Adrenal gland (tissue), 19 donors: ENCODE results near the gene NBPF1. TPM values are rescaled to one million over a fixed set of nuclear protein-coding genes. Genes with fewer than 3 reads are reported as not detected.
"Not testable (repeated sequence)": the region's sequence is repeated elsewhere in the genome, so short reads cannot be mapped to it uniquely, and the experiment has no call there.

Experiments used
- DNase-seq, 7 donors: peaks; one replicate each; pipeline ENCODE4 v3.0.0-alpha.2; 2019 to 2020
- H3K27ac ChIP-seq, 5 donors: fragments of 200-600 bp; sonication (generic) in 4 of 5; 1 replicate in 3 of 5; 2 replicates in 2 of 5; pipeline versions ENCODE4 v1.5.1 to v1.8.0; 2016 to 2020; ENCODE audit warnings: mild to moderate bottlenecking in 1 of 5
- H3K27me3 ChIP-seq: fragments of 200-600 bp; 2 replicates; pipeline ENCODE4 v1.8.0; 2021
- H3K36me3 ChIP-seq, 2 donors: fragments of 200-600 bp; replicated peaks in 1 of 2; 1 replicate in 1 of 2; 2 replicates in 1 of 2; pipeline versions ENCODE4 v1.5.1 to v1.8.0; 2018 to 2022
- H3K4me1 ChIP-seq, 2 donors: fragments of 200-600 bp; replicated peaks in 1 of 2; 1 replicate in 1 of 2; 2 replicates in 1 of 2; pipeline versions ENCODE4 v1.5.1 to v1.8.0; 2018 to 2021
- H3K4me3 ChIP-seq, 4 donors: fragments of 200-600 bp; sonication (generic) in 3 of 4; one replicate each; pipeline ENCODE4 v1.5.1; 2016 to 2018
- H3K9me3 ChIP-seq, 3 donors: fragments of 200-600 bp; sonication (generic) in 1 of 3; replicated peaks in 1 of 3; 1 replicate in 2 of 3; 2 replicates in 1 of 3; pipeline versions ENCODE4 v1.5.1 to v1.8.0; 2016 to 2021
- CTCF ChIP-seq, 6 experiments: fragments of 450-650 bp in 4 of 6; fragments of 200-600 bp in 2 of 6; sonication (generic) in 1 of 6; IDR thresholded peaks; 1 replicate in 5 of 6; 2 replicates in 1 of 6; pipeline versions ENCODE4 v1.5.1 to v1.8.0; 2016 to 2021; ENCODE audit warnings: antibody characterized with exemption in 6 of 6, mild to moderate bottlenecking in 2 of 6, moderate library complexity in 1 of 6
- POLR2A ChIP-seq, 2 donors: fragments of 450-650 bp; IDR thresholded peaks; one replicate each; pipeline ENCODE4 v1.6.1; 2017; ENCODE audit warnings: antibody characterized with exemption in 2 of 2, mild to moderate bottlenecking in 2 of 2, moderate library complexity in 1 of 2
- WGBS, 4 donors: extraction: QIAGEN DNeasy Blood & Tissue Kit in 2 of 4; methylation state at CpG; one replicate each; pipeline versions ENCODE4 v1.1.5 to v1.1.7; 2013 to 2017; 5-methylcytosine and 5-hydroxymethylcytosine counted together
- intact Hi-C, 2 donors: fragments of 100-400 bp; cut with DNase I; formaldehyde crosslinking; loops; one replicate each; pipeline versions ENCODE4 v1.14.1 to v1.15.0; 2022 to 2023
- long read RNA-seq, 10 donors: library from polyadenylated mRNA in 3 of 10; unstranded in 2 of 10; stranded (forward) in 1 of 10; transcript quantifications; one replicate each; pipeline ENCODE4 v2.0.0 and lab custom pipeline, GENCODE V29; 2021 to 2026
- polyA plus RNA-seq, 3 donors: library from polyadenylated mRNA; stranded (reverse); fragments of 200-250 nt in 2 of 3; fragments of 350-450 nt in 1 of 3; fragmentation: Illumina TruSeq in 1 of 3; extraction: RNeasy Lipid Tissue Mini Kit (QIAGEN cat#74804) in 1 of 3; gene quantifications; one replicate each; pipeline ENCODE4 v1.2.3, GENCODE V29; 2013 to 2014
- total RNA-seq, 9 donors: library from RNA; depleted of rRNA in 4 of 9; stranded (reverse); fragments of >200 nt in 4 of 9; fragments of 120-200 nt in 1 of 9; fragmentation: NEBNext Ultra II Directional in 1 of 9; extraction: Animal tissue kit (Norgen Biotek cat#: 25700) in 1 of 9; gene quantifications; one replicate each; pipeline versions ENCODE4 v1.1.0 to v1.2.4, GENCODE V29; 2013 to 2023
- donor health status: healthy with polysubstance abuse.
- donor health status: Bipolar disorder and iron deficiency.
- donor health status: DM: yes; HTN: yes; CAD: no.
- donor health status: DM: no; HTN: no; CAD: no.
- donor health status: DM: no; HTN: no; CAD: no.
- donor health status: DM: yes; HTN: yes; CAD: no.

NBPF1 gene
- 100 to 1,000 TPM in 4 of 9 donors, 10 to 100 TPM in 5; 46.4 to 205 (median 94.2) TPM for total RNA-seq
- 100 to 1,000 TPM in 1 of 3 donors, 10 to 100 TPM in 1, 1 to 10 TPM in 1; 7.9 to 185 (median 25.8) TPM for polyA plus RNA-seq
- long read RNA-seq, donor 1, transcript NBPF1-207 (1 exons, 3,447 nt), result major isoform, 42 of 81 reads
- long read RNA-seq, donor 1, transcript NBPF1-205 (3 exons, 2,755 nt), result minor isoform, 15 of 81 reads
- long read RNA-seq, donor 1, partial matches to known transcripts, result 13 of 81 reads
- long read RNA-seq, donor 1, other reads (novel, unspliced or antisense), result 10 of 81 reads
- long read RNA-seq, donor 2, transcript NBPF1-207 (1 exons, 3,447 nt), result major isoform, 14 of 52 reads
- long read RNA-seq, donor 2, partial matches to known transcripts, result 33 of 52 reads
- long read RNA-seq, donor 2, other reads (novel, unspliced or antisense), result 0 of 52 reads
- long read RNA-seq, donor 3, transcript NBPF1-205 (3 exons, 2,755 nt), result minor isoform, 10 of 35 reads
- long read RNA-seq, donor 3, transcript NBPF1-207 (1 exons, 3,447 nt), result major isoform, 16 of 35 reads
- long read RNA-seq, donor 3, partial matches to known transcripts, result 0 of 35 reads
- long read RNA-seq, donor 3, other reads (novel, unspliced or antisense), result 6 of 35 reads
- long read RNA-seq, donor 4, partial matches to known transcripts, result 17 of 33 reads
- long read RNA-seq, donor 4, other reads (novel, unspliced or antisense), result 12 of 33 reads
- long read RNA-seq, donor 5, transcript NBPF1-205 (3 exons, 2,755 nt), result major isoform, 12 of 80 reads
- long read RNA-seq, donor 5, transcript NBPF1-207 (1 exons, 3,447 nt), result minor isoform, 7 of 80 reads
- long read RNA-seq, donor 5, partial matches to known transcripts, result 4 of 80 reads
- long read RNA-seq, donor 5, other reads (novel, unspliced or antisense), result 53 of 80 reads
- long read RNA-seq, donor 6, partial matches to known transcripts, result 8 of 13 reads
- long read RNA-seq, donor 6, other reads (novel, unspliced or antisense), result 3 of 13 reads
- long read RNA-seq, donor 7, transcript NBPF1-207 (1 exons, 3,447 nt), result major isoform, 5 of 9 reads
- long read RNA-seq, donor 7, partial matches to known transcripts, result 0 of 9 reads
- long read RNA-seq, donor 7, other reads (novel, unspliced or antisense), result 0 of 9 reads
- long read RNA-seq, donor 8, transcript NBPF1-207 (1 exons, 3,447 nt), result minor isoform, 6 of 18 reads
- long read RNA-seq, donor 8, transcript NBPF1-205 (3 exons, 2,755 nt), result major isoform, 10 of 18 reads
- long read RNA-seq, donor 8, partial matches to known transcripts, result 0 of 18 reads
- long read RNA-seq, donor 8, other reads (novel, unspliced or antisense), result 0 of 18 reads
- long read RNA-seq, donor 9, transcript NBPF1-207 (1 exons, 3,447 nt), result major isoform, 11 of 22 reads
- long read RNA-seq, donor 9, partial matches to known transcripts, result 0 of 22 reads
- long read RNA-seq, donor 9, other reads (novel, unspliced or antisense), result 7 of 22 reads
- long read RNA-seq, donor 10, transcript NBPF1-205 (3 exons, 2,755 nt), result major isoform, 6 of 10 reads
- long read RNA-seq, donor 10, partial matches to known transcripts, result 0 of 10 reads
- long read RNA-seq, donor 10, other reads (novel, unspliced or antisense), result 0 of 10 reads

- H3K4me3 ChIP-seq, result peak within 1 kb of the TSS; percentile 26 to 80 (median 74)
- H3K27ac ChIP-seq, result peak within 1 kb of the TSS; percentile 46 to 89 (median 74)
- intact Hi-C loops, result no loop called here
- H3K27me3 ChIP-seq, result no peaks in the 10 kb centered on the region
- TF ChIP-seq CTCF (IDR thresholded peaks at IDR 0.05) (peak in 1 of 6 experiments; percentile 34), POLR2A (IDR thresholded peaks at IDR 0.05) (peak in 1 of 2 donors; percentile 90)
- 0 to 1% (median 0%) methylated on average over 82 of the region's 82 CpGs for WGBS, 4 donors
- DNase-seq, result peak; percentile 98 to 100 (median 99)
- no peaks in the 10 kb centered on the region for H3K9me3 ChIP-seq
- H3K36me3 ChIP-seq, result peaks cover 0 to under 1% of the 10 kb centered on the region in 2 donors
- peaks cover 24 to 30% of the 10 kb centered on the region in 2 donors for H3K4me1 ChIP-seq
Observed at GRCh38 chr1:16613185-16614147, at the start of gene NBPF1. TSS of gene NBPF1 (minus strand) at chr1:16613564.

- H3K4me3 ChIP-seq, H3K27me3 ChIP-seq, H3K9me3 ChIP-seq, H3K4me1 ChIP-seq, DNase-seq, intact Hi-C loops, H3K36me3 ChIP-seq, H3K27ac ChIP-seq: not testable (repeated sequence)
- 86 to 100% (median 90%) methylated on average over 6 to 17 of the region's 32 CpGs; no CpG with 5 or more reads in 1 of the 4 donors for WGBS, 4 donors
Observed at GRCh38 chr1:16658234-16658633, 44.9 kb upstream of the NBPF1 start.

GRCh38 chr1:16656981-16657683 is 43.8 kb upstream of the NBPF1 start:
- H3K4me3 ChIP-seq, H3K9me3 ChIP-seq, H3K36me3 ChIP-seq, DNase-seq, H3K27ac ChIP-seq, H3K27me3 ChIP-seq, intact Hi-C loops, H3K4me1 ChIP-seq: not testable (repeated sequence)
- WGBS, 4 donors, result 100% methylated on average over 1 of the region's 14 CpGs; no CpG with 5 or more reads in 2 of the 4 donors

GRCh38 chr1:16656574-16656973 is 43.2 kb upstream of the NBPF1 start:
- no CpG with 5 or more reads among the region's 6 CpGs for WGBS, 4 donors

GRCh38 chr1:16651560-16651959 is 38.2 kb upstream of the NBPF1 start:
- H3K4me1 ChIP-seq, H3K27me3 ChIP-seq, H3K27ac ChIP-seq, H3K36me3 ChIP-seq, H3K9me3 ChIP-seq, intact Hi-C loops, H3K4me3 ChIP-seq: not testable (repeated sequence)
- 92 to 100% (median 97%) methylated on average over 1 of the region's 1 CpG for WGBS, 4 donors
- peak in 3 of 7 donors; percentile 3 to 20 (median 11) for DNase-seq

More at GRCh38 chr1:16656574-16656973, 43.2 kb upstream of the NBPF1 start:
- intact Hi-C loops, H3K27ac ChIP-seq, H3K9me3 ChIP-seq, H3K27me3 ChIP-seq, DNase-seq, H3K36me3 ChIP-seq, H3K4me1 ChIP-seq, H3K4me3 ChIP-seq: not testable (repeated sequence)

GRCh38 chr1:16649960-16650359 is 36.6 kb upstream of the NBPF1 start:
- H3K4me3 ChIP-seq, intact Hi-C loops, H3K36me3 ChIP-seq, H3K27ac ChIP-seq, H3K27me3 ChIP-seq, H3K4me1 ChIP-seq, H3K9me3 ChIP-seq: not testable (repeated sequence)
- DNase-seq, result peak in 6 of 7 donors; percentile 13 to 57 (median 21)
- WGBS, 4 donors, result 65 to 76% (median 66%) methylated on average over 9 of the region's 9 CpGs

- H3K27ac ChIP-seq, H3K9me3 ChIP-seq, H3K36me3 ChIP-seq, intact Hi-C loops, H3K4me1 ChIP-seq, H3K27me3 ChIP-seq, H3K4me3 ChIP-seq: not testable (repeated sequence)
- peak in 6 of 7 donors; percentile 10 to 24 (median 16) for DNase-seq
- WGBS, 4 donors, result 67 to 83% (median 82%) methylated on average over 2 to 5 of the region's 6 CpGs; no CpG with 5 or more reads in 1 of the 4 donors
Observed at GRCh38 chr1:16649390-16649789, 36.0 kb upstream of the NBPF1 start.
